ENCODE data around the gene ATG7. TPM values are rescaled to one million over a fixed set of nuclear protein-coding genes. Genes with fewer than 3 reads are reported as not detected.
"Not testable (repeated sequence)": the region's sequence is repeated elsewhere in the genome, so short reads cannot be mapped to it uniquely, and the experiment has no call there.

The ATG7 gene
- total RNA-seq, 1 donor from 2014 or later = 51.7 TPM

DNA sequence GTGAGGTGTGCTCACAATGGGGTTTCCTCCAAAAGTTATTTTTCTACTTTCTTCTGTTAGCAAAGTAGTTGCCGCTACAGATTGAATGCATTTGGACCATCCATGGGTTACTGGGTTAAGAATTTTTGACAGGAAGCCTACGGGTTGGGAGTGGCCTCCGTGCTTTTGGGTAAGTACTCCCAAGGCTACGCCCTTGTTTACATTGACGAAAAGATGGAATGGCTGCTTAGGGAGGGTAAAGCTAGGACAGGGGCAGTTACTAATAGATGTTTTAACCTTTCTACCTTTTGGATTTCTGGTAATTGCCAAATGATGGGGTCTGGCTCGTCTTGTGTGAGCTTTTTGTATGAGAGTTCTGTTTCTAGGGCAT lies 20.4 kb upstream of the ATG7 start:
- intact Hi-C loops (cut with micrococcal nuclease) = no loop called here
- ChIA-PET POLR2A (no interaction called here), CTCF (interaction anchor here (0.8 kb wide), 1 partner anchor 14 kb away, joined by 3 read pairs; no protein-coding TSS in a partner anchor)
- Mint-ChIP-seq H3K27ac (no peak overlapping the region), H3K4me3 (no peak overlapping the region), H3K36me3 (ENCODE audit: low read depth) (no peaks in the 10 kb centered on the region), H3K9me3 (no peaks in the 10 kb centered on the region), H3K4me1 (no peaks in the 10 kb centered on the region), H3K27me3 (peaks cover 18% of the 10 kb centered on the region)
- DNase-seq (no peak), ATAC-seq (ENCODE audit: low read depth) (no peak)
- no peak for TF ChIP-seq CTCF (IDR thresholded peaks at IDR 0.05)

DNA sequence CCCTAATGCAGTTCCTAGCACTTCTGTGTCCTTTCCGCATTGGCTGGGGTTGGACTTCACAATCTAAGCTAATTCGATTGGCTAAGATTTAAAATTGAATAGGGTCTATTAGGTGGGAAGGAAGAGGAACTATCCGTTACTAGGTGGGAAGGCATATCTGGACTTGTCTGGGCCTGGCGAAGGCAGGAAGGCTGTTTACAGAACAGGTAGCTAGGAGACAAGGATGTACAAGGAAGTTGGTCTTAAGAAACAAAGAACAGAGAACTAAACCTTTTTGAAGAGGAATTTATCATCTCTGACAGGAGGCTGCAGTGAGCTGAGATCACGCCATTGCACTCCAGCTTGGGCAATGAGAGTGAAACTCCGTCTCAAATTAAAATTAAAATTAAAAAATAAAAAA lies 17.3 kb upstream of the ATG7 start:
- TF ChIP-seq CTCF (IDR thresholded peaks at IDR 0.05) = no peak
- H3K36me3 Mint-ChIP-seq (ENCODE audit: low read depth) = no peaks in the 10 kb centered on the region
- DNase-seq (no peak), ATAC-seq (ENCODE audit: low read depth) (no peak)
- no peaks in the 10 kb centered on the region for H3K9me3 Mint-ChIP-seq
- CTCF ChIA-PET = interaction anchor here (2.2 kb wide), 1 partner anchor 19 kb away, joined by 5 read pairs; no protein-coding TSS in a partner anchor
- no peak overlapping the region for H3K27ac Mint-ChIP-seq
- no peak overlapping the region for H3K4me3 Mint-ChIP-seq
- no peaks in the 10 kb centered on the region for H3K4me1 Mint-ChIP-seq
- POLR2A ChIA-PET = interaction anchor here (0.6 kb wide), 1 partner anchor 80 kb away, joined by 5 read pairs; no protein-coding TSS in a partner anchor
- intact Hi-C loops (cut with micrococcal nuclease) = no loop called here
- H3K27me3 Mint-ChIP-seq = peaks cover 21% of the 10 kb centered on the region

DNA sequence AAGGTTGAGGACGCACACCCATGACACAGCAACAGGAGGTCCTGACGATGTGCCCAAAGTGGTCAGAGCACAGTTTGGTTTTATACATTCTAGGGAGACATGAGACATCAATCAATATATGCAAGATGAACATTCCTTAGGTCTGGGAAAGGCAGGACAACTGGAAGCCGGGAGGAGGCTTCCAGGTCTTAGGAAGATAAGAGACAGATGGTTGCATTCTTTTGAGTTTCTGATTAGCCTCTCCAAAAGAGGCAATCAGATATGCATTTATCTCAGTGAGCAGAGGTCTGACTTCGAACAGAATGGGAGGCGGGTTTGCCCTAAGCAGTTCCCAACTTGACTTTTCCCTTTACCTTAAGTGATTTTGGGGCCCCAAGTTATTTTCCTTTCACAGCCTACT lies 16.7 kb upstream of the ATG7 start:
- H3K27me3 Mint-ChIP-seq = peaks cover 19% of the 10 kb centered on the region
- H3K4me1 Mint-ChIP-seq; intact Hi-C loops (cut with micrococcal nuclease); H3K36me3 Mint-ChIP-seq (ENCODE audit: low read depth); H3K4me3 Mint-ChIP-seq; ATAC-seq (ENCODE audit: low read depth); DNase-seq; H3K9me3 Mint-ChIP-seq; POLR2A ChIA-PET; H3K27ac Mint-ChIP-seq: not testable (repeated sequence)
- CTCF ChIA-PET = interaction anchor here (2.2 kb wide), 1 partner anchor 19 kb away, joined by 5 read pairs; no protein-coding TSS in a partner anchor

GRCh38 chr3:11258958-11259357 lies 13.2 kb upstream of the ATG7 start:
- no peak for ATAC-seq (ENCODE audit: low read depth)
- intact Hi-C loops (cut with micrococcal nuclease) = no loop called here
- no peak overlapping the region for H3K4me3 Mint-ChIP-seq
- POLR2A ChIA-PET = no interaction called here
- H3K27ac Mint-ChIP-seq = no peak overlapping the region
- DNase-seq = no peak
- H3K36me3 Mint-ChIP-seq (ENCODE audit: low read depth) = no peaks in the 10 kb centered on the region
- no peaks in the 10 kb centered on the region for H3K4me1 Mint-ChIP-seq
- peaks cover 16% of the 10 kb centered on the region for H3K27me3 Mint-ChIP-seq
- no peak for TF ChIP-seq CTCF (IDR thresholded peaks at IDR 0.05)
- CTCF ChIA-PET = interaction anchor here (1.0 kb wide), 1 partner anchor 77 kb away, joined by 3 read pairs; no protein-coding TSS in a partner anchor
- no peaks in the 10 kb centered on the region for H3K9me3 Mint-ChIP-seq

DNA sequence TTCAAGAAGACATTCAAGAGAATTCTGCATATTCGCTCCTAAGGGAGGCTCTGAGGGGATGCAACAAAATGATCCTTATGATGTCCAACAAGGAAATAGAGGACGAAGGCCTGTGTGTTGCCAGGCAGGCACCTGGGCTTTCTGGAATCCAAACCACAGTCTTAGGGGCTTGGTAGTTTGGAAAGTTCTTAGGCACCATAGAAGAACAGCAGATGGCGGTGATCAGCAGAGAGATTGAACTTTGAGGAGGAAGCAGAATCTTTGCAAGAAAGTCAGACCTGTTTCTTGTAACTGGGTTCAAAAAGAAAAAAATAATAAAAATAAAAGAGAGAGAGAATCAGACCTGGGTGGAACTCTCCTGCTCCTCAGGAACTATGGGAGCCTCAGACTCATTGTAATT lies 11.7 kb upstream of the ATG7 start:
- no peaks in the 10 kb centered on the region for H3K4me1 Mint-ChIP-seq
- DNase-seq (no peak), ATAC-seq (ENCODE audit: low read depth) (no peak)
- POLR2A ChIA-PET = no interaction called here
- CTCF ChIA-PET = interaction anchor here (0.9 to 2.3 kb wide), 4 partner anchors 36 to 76 kb away, joined by 3 to 22 read pairs (median 4); no protein-coding TSS in a partner anchor
- no peaks in the 10 kb centered on the region for H3K9me3 Mint-ChIP-seq
- H3K4me3 Mint-ChIP-seq = no peak overlapping the region
- no peak for TF ChIP-seq CTCF (IDR thresholded peaks at IDR 0.05)
- intact Hi-C loops (cut with micrococcal nuclease) = loop anchor here (1.0 kb wide), 1 partner anchor 75 kb away; no protein-coding TSS in a partner anchor
- H3K27ac Mint-ChIP-seq = no peak overlapping the region
- H3K36me3 Mint-ChIP-seq (ENCODE audit: low read depth) = no peaks in the 10 kb centered on the region
- peaks cover 18% of the 10 kb centered on the region for H3K27me3 Mint-ChIP-seq

- no peaks in the 10 kb centered on the region for H3K9me3 Mint-ChIP-seq
- H3K27me3 Mint-ChIP-seq = peaks cover 6% of the 10 kb centered on the region
- no peak for DNase-seq
- H3K4me3 Mint-ChIP-seq = no peak overlapping the region
- no peak overlapping the region for H3K27ac Mint-ChIP-seq
- CTCF ChIA-PET = interaction anchor here (0.6 kb wide), 1 partner anchor 382 kb away, joined by 3 read pairs; no protein-coding TSS in a partner anchor
- peaks cover 10% of the 10 kb centered on the region for H3K36me3 Mint-ChIP-seq (ENCODE audit: low read depth)
- no peak for ATAC-seq (ENCODE audit: low read depth)
- TF ChIP-seq CTCF (IDR thresholded peaks at IDR 0.05) = no peak
- intact Hi-C loops (cut with micrococcal nuclease) = no loop called here
- POLR2A ChIA-PET = no interaction called here
- peaks cover 18% of the 10 kb centered on the region for H3K4me1 Mint-ChIP-seq
These were observed 3.2 kb upstream of the ATG7 start for GRCh38 chr3:11269007-11269406.

All from activated B cell treated with CpG ODN at 0.5 μM for 24 hours (primary cell).